Dedifferentiated amniotic fluid mesenchymal stem cell (primary cell): Measurements from ENCODE around the gene STPG4.
A peak's percentile ranks its signal among the peaks of the same experiment; 100 is the strongest.

Experiments
- DNase-seq: peaks from one replicate; pipeline ENCODE4 v3.0.0-alpha.2; 2016; ENCODE audit errors: extremely low spot score

The STPG4 gene

DNA sequence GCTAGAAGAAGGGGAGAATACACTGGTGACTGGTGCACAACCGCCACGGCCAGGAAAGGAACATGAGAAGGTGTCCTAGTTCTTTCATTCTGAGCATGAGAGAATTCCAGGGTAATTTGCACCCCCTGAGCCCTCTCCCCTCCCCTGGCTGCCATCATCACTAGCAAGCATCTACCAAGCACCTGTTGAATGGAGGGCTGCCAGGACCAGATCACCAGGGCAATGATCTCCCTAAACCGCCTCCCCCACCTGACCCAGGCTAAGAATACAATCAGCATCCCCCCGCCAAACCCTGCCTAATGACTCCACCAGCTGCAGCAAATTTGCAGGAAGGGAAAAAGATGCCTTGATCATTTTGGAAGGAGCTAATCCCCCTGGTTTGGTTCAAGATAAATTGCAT is 100.2 kb downstream of the STPG4 start:
- no peak for DNase-seq

DNA sequence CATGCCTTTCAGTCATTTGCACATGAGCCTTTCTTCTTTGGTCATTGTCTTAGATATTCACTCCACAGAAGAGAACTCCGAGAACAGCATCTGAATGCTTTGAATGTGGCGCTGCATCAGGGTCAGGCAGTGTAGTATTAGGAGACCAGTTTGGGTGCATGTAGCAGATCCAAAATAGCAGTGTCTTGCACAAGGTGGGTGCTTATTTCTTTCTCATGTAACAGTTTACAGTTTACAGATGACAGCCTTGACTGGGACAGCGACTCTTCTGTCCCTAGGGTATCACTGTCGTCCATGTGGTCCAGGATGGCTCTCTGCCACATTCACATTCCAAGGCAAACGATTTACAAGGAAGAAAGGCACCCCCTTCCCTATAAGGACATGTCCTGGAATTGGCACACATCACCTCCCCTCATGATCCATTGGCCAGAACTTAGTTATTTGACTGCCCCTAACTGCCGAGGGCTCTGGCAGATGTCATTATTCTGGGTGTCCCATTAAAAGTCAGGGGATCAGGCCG is 101.0 kb downstream of the STPG4 start:
- no peak for DNase-seq

GRCh38 chr2:47052847-47053246 is 102.3 kb downstream of the STPG4 start:
- DNase-seq: no peak

GRCh38 chr2:47051562-47051961 is 103.5 kb downstream of the STPG4 start:
- no peak for DNase-seq

DNA sequence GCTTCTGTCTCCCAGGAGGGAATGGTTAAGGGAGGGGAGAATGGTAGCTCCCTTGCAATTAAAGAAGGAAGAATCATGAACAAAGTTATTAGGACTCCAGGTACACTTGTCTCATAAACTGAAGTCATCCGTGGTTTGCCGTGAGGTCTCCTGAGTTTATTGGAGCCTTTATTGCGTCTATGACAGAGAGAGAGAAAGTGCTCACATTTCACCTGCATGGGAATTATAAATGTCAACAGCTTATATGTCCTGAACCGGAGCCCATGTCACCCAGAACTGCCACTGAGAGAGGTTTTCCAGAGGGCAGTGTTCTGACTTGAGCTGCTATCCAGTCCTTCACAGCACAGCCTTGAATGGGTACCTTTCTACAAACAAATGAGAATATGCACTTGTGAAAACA is 104.3 kb downstream of the STPG4 start:
- no peak for DNase-seq

DNA sequence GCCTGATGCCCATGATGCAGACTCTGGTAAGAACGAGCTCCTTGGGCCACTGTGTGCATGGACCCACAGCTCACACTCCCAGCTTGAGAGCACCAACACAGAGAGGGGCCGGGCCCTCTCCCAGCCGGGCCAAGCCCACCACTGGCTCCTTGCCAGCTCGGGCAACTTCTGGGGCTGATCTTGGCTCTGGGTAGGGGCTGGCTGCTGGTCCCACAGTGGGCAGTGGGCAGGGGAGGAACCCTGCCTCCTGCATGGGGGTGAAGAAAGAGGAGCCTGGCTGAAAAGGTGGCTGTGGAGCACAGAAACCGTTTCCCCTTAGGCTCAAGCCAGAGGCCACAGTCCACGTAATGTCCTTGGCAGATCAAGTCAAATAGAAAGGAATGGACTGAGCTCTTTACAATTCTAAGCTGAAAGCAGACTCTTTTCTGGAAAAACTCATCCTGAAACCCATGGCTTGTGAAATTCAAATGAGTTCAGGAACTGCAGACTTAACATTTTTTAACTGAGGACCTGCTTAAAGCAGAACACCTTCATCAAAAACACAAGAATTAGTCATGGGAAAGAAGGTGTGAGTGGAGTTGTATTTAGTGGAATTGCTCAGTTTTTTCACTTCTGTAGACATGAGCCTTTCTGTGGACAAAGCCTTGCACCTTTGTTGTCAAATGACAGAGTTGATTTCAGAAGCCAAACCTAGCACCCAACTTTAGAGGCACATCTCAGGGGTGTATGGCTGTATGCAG is 104.9 kb downstream of the STPG4 start:
- DNase-seq: no peak

GRCh38 chr2:47049502-47049901 is 105.6 kb downstream of the STPG4 start:
- DNase-seq: no peak

- DNase-seq: no peak
These were observed 106.2 kb downstream of the STPG4 start for GRCh38 chr2:47048801-47049480.

GRCh38 chr2:47046271-47046670 is 108.8 kb downstream of the STPG4 start:
- no peak for DNase-seq

DNA sequence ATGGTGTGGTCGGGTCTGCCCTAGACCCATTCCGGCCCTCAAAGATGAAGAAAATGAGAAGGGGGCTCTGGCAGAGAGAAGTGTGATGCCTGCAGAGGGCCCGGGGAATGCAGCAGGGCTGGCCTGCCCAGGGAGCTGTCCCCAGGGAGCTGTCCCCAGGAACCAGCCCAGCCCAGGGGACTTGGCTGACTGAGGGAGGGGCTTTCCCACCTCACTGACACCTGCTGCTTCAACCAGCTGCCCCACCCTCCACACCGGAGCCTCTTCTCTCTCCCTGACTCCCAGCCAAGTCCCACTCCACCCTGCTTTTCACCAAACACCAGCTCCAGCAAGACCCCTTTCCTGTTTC is 111.2 kb downstream of the STPG4 start:
- no peak for DNase-seq

DNA sequence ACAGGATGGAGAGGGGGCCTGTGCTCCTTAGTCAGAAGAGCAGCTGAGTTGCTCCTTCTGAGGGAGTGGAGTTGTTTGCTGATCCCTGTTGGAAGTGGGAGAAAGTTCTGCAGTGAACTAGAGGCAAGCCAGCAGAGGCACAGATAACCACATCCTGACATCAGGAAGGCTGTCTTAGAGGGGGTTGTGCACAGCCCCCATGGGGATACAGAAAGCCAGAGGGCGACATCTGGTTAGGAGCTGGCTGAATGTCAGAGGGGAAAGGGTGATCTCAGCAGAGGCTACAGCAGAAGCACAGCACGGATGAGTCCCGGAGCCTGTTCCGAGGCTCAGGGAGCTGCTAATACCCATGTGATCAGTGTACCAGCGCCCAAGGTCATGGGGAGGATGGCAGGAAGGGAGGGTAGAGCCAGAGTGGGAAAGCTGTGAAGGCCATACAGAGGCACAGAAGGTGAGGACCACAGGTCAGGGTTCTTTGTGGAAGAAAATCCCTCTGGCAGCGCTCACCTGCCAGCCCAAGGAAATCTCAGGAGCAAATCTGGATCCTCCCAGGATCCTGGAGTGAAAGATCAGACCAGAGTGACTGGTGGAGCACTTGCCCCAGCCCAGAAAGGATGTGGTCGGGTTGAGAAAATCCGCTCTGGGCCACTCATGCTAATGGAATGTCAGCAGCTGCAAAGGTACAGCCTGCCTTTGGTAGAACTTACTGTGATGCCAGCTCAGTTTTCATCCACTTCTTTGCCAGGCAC is 111.8 kb downstream of the STPG4 start:
- peak; percentile 70 for DNase-seq

GRCh38 chr2:47041891-47042684 is 113.0 kb downstream of the STPG4 start:
- no peak for DNase-seq

DNA sequence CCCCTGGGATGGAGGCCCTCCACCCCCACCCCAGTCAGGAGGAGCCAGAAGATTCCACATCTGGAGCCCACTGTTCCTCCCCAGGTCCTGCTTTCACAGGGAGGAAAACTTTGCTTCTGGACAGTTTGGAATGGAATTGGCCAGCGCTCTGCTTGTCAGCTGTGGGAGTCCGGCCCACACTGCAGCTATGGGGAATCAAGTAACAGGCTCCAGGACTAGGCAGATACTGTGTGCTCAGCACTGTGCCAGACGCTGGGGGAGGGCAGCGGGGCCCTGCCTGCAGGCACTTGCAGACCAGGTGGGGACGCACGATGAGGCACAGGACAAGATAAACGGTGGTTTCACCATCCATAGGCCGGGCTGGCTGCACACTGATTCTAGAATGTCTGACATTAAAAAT is 114.0 kb downstream of the STPG4 start:
- DNase-seq: no peak

DNA sequence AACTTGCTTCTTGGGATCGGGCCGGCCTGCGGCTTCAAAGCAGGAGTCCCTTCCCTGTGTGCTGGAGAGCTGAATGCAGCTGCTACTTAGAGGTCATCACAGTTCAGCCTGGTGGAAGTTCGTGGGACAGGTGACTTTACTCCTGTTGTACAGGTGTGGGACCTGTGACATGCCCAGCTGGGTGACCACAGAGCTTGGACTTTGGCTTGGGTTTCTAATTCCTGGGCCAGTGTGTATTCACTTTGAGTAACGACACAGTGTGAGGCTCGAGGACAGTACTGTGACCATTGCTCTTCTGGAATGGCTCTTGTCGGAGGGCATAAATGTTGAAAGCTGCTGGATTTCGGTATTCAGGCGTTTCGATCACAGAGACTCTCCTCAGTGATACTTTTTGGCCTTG is 114.5 kb downstream of the STPG4 start:
- no peak for DNase-seq

DNA sequence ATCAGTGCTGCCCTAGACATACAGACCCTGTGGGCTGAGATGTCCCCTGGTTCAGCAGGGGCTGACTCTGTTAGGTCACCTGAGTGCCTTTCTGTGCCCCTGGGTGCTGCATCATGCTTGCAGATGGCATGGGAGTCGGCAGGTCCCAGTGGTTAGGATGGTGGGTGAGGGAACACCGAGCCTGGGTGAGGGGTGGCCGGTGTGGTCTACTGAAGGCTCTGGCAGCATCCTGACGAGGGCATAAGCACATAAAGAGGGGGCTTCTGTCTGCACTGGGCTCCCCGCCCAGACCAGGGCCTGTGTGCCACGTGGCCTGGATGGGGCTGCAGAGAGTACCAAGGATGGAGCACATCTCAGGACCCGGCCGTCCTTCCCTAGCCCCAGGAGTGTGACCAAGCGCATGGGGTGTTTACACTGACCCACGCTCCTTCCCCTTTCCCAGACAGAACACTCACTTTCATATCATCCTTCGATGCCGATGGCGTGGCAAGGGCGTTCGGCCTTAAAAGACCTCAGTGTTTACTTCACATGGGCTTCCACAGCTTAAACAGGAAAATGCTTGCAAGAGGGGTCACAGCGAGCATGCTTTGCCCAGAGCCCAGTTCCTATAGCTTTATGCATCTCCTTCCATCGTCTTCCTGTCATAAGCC is 115.1 kb downstream of the STPG4 start:
- DNase-seq: no peak

GRCh38 chr2:47039489-47039870 is 115.6 kb downstream of the STPG4 start:
- DNase-seq: no peak

GRCh38 chr2:47038656-47039488 is 116.2 kb downstream of the STPG4 start:
- no peak for DNase-seq

- no peak for DNase-seq
These were observed 117.4 kb downstream of the STPG4 start for GRCh38 chr2:47037678-47038077.
